HUDEP-2 (cell line): ENCODE results near the gene ANGEL2.
"Not testable (repeated sequence)": the region's sequence is repeated elsewhere in the genome, so short reads cannot be mapped to it uniquely, and the experiment has no call there.

Source experiments
- DNase-seq, 76 experiments: peaks; one replicate each; lab custom pipeline; 2025; ENCODE audit not compliant: unreplicated experiment in 76 of 76; lab: John Stamatoyannopoulos, UW

The ANGEL2 gene

GRCh38 chr1:212976586-212976985, 39.1 kb downstream of the ANGEL2 start:
- DNase-seq = no peak

GRCh38 chr1:212975111-212975918, 40.4 kb downstream of the ANGEL2 start:
- no peak for DNase-seq

- no peak for DNase-seq
Observed at GRCh38 chr1:212974711-212975110, 41.0 kb downstream of the ANGEL2 start.

- DNase-seq = no peak
Observed at GRCh38 chr1:212973899-212974298, 41.8 kb downstream of the ANGEL2 start.

- no peak for DNase-seq
Observed at GRCh38 chr1:212973426-212973825, 42.2 kb downstream of the ANGEL2 start.

GRCh38 chr1:212971312-212971711, 44.4 kb downstream of the ANGEL2 start:
- no peak for DNase-seq

GRCh38 chr1:212970085-212970484, 45.6 kb downstream of the ANGEL2 start:
- no peak for DNase-seq

GRCh38 chr1:212968368-212968863, 47.3 kb downstream of the ANGEL2 start:
- DNase-seq = no peak

- DNase-seq = peak in 10 of 76 experiments; percentile 3 to 23 (median 18)
Observed at GRCh38 chr1:212967801-212968200, 47.9 kb downstream of the ANGEL2 start.

- no peak for DNase-seq
Observed at GRCh38 chr1:212966616-212967015, 49.1 kb downstream of the ANGEL2 start.

- DNase-seq = not testable (repeated sequence)
Observed at GRCh38 chr1:212964993-212965392, 50.7 kb downstream of the ANGEL2 start.

- DNase-seq = no peak
Observed at GRCh38 chr1:212964102-212964501, 51.6 kb downstream of the ANGEL2 start.

GRCh38 chr1:212962509-212962908, 53.2 kb downstream of the ANGEL2 start:
- DNase-seq = no peak

GRCh38 chr1:212960932-212961331, 54.7 kb downstream of the ANGEL2 start:
- no peak for DNase-seq

- DNase-seq = no peak
Observed at GRCh38 chr1:212959266-212960220, 56.1 kb downstream of the ANGEL2 start.

- no peak for DNase-seq
Observed at GRCh38 chr1:212958175-212958574, 57.5 kb downstream of the ANGEL2 start.

GRCh38 chr1:212957546-212957945, 58.1 kb downstream of the ANGEL2 start:
- no peak for DNase-seq

- no peak for DNase-seq
Observed at GRCh38 chr1:212955961-212956620, 59.6 kb downstream of the ANGEL2 start.

- no peak for DNase-seq
Observed at GRCh38 chr1:212955098-212955497, 60.6 kb downstream of the ANGEL2 start.

GRCh38 chr1:212954514-212954913, 61.2 kb downstream of the ANGEL2 start:
- DNase-seq = no peak

GRCh38 chr1:212953321-212953720, 62.3 kb downstream of the ANGEL2 start:
- no peak for DNase-seq
